HCT116 (cell line): ENCODE results near the gene SCNN1B. TPM values are rescaled to one million over a fixed set of nuclear protein-coding genes. Genes with fewer than 3 reads are reported as not detected.

Experiments
- ATAC-seq: fragments of 200-7000 bp; cut with Tn5 transposase; 2 replicates; pipeline ENCODE4 v1.9.1; 2020; ENCODE audit warnings: mild to moderate bottlenecking, moderate library complexity
- BruUV-seq: library from RNA; stranded (reverse); fragments of 400-500 nt; replicated peaks from 2 replicates; lab custom pipeline; 2021; lab: Mats Ljungman, UMichigan
- CTCF ChIA-PET: fragments of 300-600 bp; sonication (Branson Sonifier 250); formaldehyde crosslinking; loops from one replicate; lab custom pipeline; 2021; ENCODE audit warnings: antibody characterized with exemption; lab: Charles Lee
- POLR2A ChIA-PET: fragments of 300-600, 350-600 bp; sonication (Branson Sonifier 250); formaldehyde crosslinking; loops from one replicate; lab custom pipeline; 2021; ENCODE audit warnings: antibody characterized with exemption; lab: Charles Lee
- RAD21 ChIA-PET, 2 experiments: fragments of 300-600 bp; sonication (Branson Sonifier 250); formaldehyde crosslinking; loops; one replicate each; lab custom pipeline; 2023; ENCODE audit warnings: low total read pairs in 2 of 2; ENCODE audit not compliant: uncharacterized antibody in 2 of 2, unreplicated experiment in 2 of 2, low non-redundant PET in 1 of 2; lab: Charles Lee
- DNase-seq: peaks from one replicate; pipeline ENCODE4 v3.0.0-alpha.2; 2010; ENCODE audit warnings: low read depth, low spot score
- H2AFZ ChIP-seq: fragments of 200-600 bp; shearing (Covaris generic), sonication (generic); 2 replicates; pipeline ENCODE4 v1.6.1; 2017; ENCODE audit warnings: low read depth, mixed run types, mixed read lengths, antibody characterized with exemption, low read length; ENCODE audit not compliant: poor library complexity, severe bottlenecking
- H3K27ac ChIP-seq: 2 replicates; pipeline ENCODE4 v1.5.1; 2012; ENCODE audit warnings: low read depth, low read length
- H3K27me3 ChIP-seq: fragments of 200-600 bp; sonication (generic); 2 replicates; pipeline ENCODE4 v1.6.1; 2016; ENCODE audit warnings: mixed run types, low read length, mixed read lengths; ENCODE audit not compliant: insufficient read depth
- H3K36me3 ChIP-seq, 2 experiments: fragments of 200-500 bp in 1 of 2; fragments of 200-600 bp in 1 of 2; sonication (Bioruptor generic) in 1 of 2; sonication (generic) in 1 of 2; 2 replicates each; pipeline versions ENCODE4 v1.5.1 to v1.6.1; 2014 to 2016; ENCODE audit warnings: low read length in 2 of 2, inconsistent platforms in 1 of 2, mixed read lengths in 1 of 2, mixed run types in 1 of 2; ENCODE audit not compliant: insufficient read depth in 2 of 2, control insufficient read depth in 1 of 2
- H3K4me1 ChIP-seq, 2 experiments: fragments of 200-600 bp in 1 of 2; sonication (generic) in 1 of 2; 2 replicates each; pipeline versions ENCODE4 v1.5.1 to v1.6.1; 2012 to 2017; ENCODE audit warnings: low read length in 2 of 2, inconsistent platforms in 1 of 2, mild to moderate bottlenecking in 1 of 2, mixed read lengths in 1 of 2, mixed run types in 1 of 2, moderate library complexity in 1 of 2; ENCODE audit not compliant: insufficient read depth in 2 of 2, control insufficient read depth in 1 of 2
- H3K4me2 ChIP-seq: fragments of 200-600 bp; sonication (generic); 2 replicates; pipeline ENCODE4 v1.6.1; 2017; ENCODE audit warnings: mixed run types, low read length, mixed read lengths
- H3K4me3 ChIP-seq, 2 experiments: fragments of 200-600 bp in 1 of 2; sonication (generic) in 1 of 2; replicated peaks in 1 of 2; 2 replicates each; pipeline ENCODE4 v1.5.1; 2011 to 2016; ENCODE audit warnings: low read length in 2 of 2, control low read depth in 1 of 2, low read depth in 1 of 2, mild to moderate bottlenecking in 1 of 2, mixed read lengths in 1 of 2, mixed run types in 1 of 2
- H3K79me2 ChIP-seq: fragments of 200-600 bp; sonication (generic); 2 replicates; pipeline ENCODE4 v1.6.1; 2017; ENCODE audit warnings: mild to moderate bottlenecking, mixed run types, low read length, moderate library complexity, mixed read lengths; ENCODE audit not compliant: insufficient read depth
- H3K9ac ChIP-seq: fragments of 200-600 bp; sonication (generic); 2 replicates; pipeline ENCODE4 v1.6.1; 2016; ENCODE audit warnings: low read length, mixed read lengths
- H3K9me2 ChIP-seq: fragments of 200-600 bp; sonication (generic), shearing (Covaris generic); 2 replicates; pipeline ENCODE4 v1.6.1; 2017; ENCODE audit warnings: mixed run types, mild to moderate bottlenecking, moderate library complexity; ENCODE audit not compliant: insufficient read depth
- H3K9me3 ChIP-seq, 2 experiments: fragments of 200-500 bp in 1 of 2; fragments of 200-600 bp in 1 of 2; sonication (Bioruptor generic) in 1 of 2; sonication (generic) in 1 of 2; 2 replicates each; pipeline ENCODE4 v1.6.1; 2014 to 2017; ENCODE audit warnings: low read length in 2 of 2, mixed read lengths in 2 of 2, inconsistent platforms in 1 of 2, low read depth in 1 of 2, mild to moderate bottlenecking in 1 of 2, mixed run types in 1 of 2, moderate library complexity in 1 of 2; ENCODE audit not compliant: control insufficient read depth in 1 of 2, insufficient read depth in 1 of 2
- H4K20me1 ChIP-seq: fragments of 200-600 bp; sonication (generic), shearing (Covaris generic); 2 replicates; pipeline ENCODE4 v1.6.1; 2017; ENCODE audit warnings: mixed run types, mild to moderate bottlenecking, moderate library complexity; ENCODE audit not compliant: insufficient read depth
- FOSL1 ChIP-seq: IDR thresholded peaks from 2 replicates; pipeline ENCODE4 v1.6.1; 2012; ENCODE audit warnings: low read depth
- JUND ChIP-seq: IDR thresholded peaks from 2 replicates; pipeline ENCODE4 v1.6.1; 2012
- POLR2AphosphoS5 ChIP-seq: IDR thresholded peaks from 2 replicates; pipeline ENCODE4 v1.6.1; 2011; ENCODE audit warnings: mild to moderate bottlenecking, low read depth, low read length, moderate library complexity
- RAD21 ChIP-seq: IDR thresholded peaks from 2 replicates; pipeline ENCODE4 v1.6.1; 2012; ENCODE audit warnings: low read depth, mild to moderate bottlenecking
- SP1 ChIP-seq: IDR thresholded peaks from 2 replicates; pipeline ENCODE4 v1.6.1; 2012; ENCODE audit warnings: low read depth
- YY1 ChIP-seq: IDR thresholded peaks from 2 replicates; pipeline ENCODE4 v1.6.1; 2011; ENCODE audit warnings: low read length, low read depth, moderate library complexity, mild to moderate bottlenecking; ENCODE audit not compliant: insufficient replicate concordance; ENCODE audit errors: extremely low read depth
- ZFX ChIP-seq: fragments of 450-650 bp; IDR thresholded peaks from 2 replicates; pipeline ENCODE4 v1.6.1; 2017
- ZNF274 ChIP-seq: fragments of 200-500 bp; sonication (Bioruptor generic); IDR thresholded peaks from 2 replicates; pipeline ENCODE4 v1.6.1; 2014; ENCODE audit warnings: mild to moderate bottlenecking, low read depth, low read length, inconsistent platforms
- intact Hi-C: fragments of 100-400 bp; cut with micrococcal nuclease; formaldehyde crosslinking; loops from 2 replicates; pipeline ENCODE4 v1.10.0; 2022
- total RNA-seq: library from RNA; stranded (reverse); gene quantifications from one replicate; pipeline ENCODE4 v1.2.1, GENCODE V29; 2021; ENCODE audit not compliant: unreplicated experiment
- TF ChIP-seq, protein P1 (sequence below): IDR thresholded peaks from 2 replicates; pipeline ENCODE4 v1.6.1; 2012; ENCODE audit warnings: low read depth
- TF ChIP-seq, protein P2 (sequence below): IDR thresholded peaks from 2 replicates; pipeline ENCODE4 v1.6.1; 2012
- TF ChIP-seq, protein P3 (sequence below): IDR thresholded peaks from 2 replicates; pipeline ENCODE4 v1.6.1; 2012

SCNN1B gene
- total RNA-seq, 1 experiment from 2014 or later, result 0.37 TPM

DNA sequence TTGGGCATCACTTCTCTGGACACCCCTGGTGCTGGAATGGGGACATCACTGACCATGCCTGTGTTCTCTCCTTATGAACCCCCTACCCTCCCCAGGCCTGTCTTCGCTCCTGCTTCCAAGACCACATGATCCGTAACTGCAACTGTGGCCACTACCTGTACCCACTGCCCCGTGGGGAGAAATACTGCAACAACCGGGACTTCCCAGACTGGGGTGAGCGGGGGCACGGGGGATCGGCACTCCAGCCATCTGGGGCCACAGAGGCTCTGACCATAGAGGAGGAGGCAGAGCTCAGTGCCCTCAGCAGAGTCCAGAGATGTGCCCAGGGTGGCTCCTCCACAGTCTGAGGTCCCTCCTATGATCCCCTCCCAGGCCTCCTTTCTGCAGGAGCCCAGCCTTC is 73.5 kb downstream of the SCNN1B start:
- Histone ChIP-seq H3K4me1 (no peaks in the 10 kb centered on the region), H2AFZ (no peak overlapping the region), H3K79me2 (no peaks in the 10 kb centered on the region), H3K27me3 (no peaks in the 10 kb centered on the region), H3K4me3 (no peak overlapping the region), H4K20me1 (no peaks in the 10 kb centered on the region), H3K9ac (no peak overlapping the region), H3K27ac (no peak overlapping the region), H3K36me3 (no peaks in the 10 kb centered on the region), H3K4me2 (no peak overlapping the region), H3K9me2 (no peaks in the 10 kb centered on the region), H3K9me3 (no peaks in the 10 kb centered on the region)
- no peak for TF ChIP-seq FOSL1
- no peak for TF ChIP-seq JUND
- no peak for TF ChIP-seq YY1
- no peak for TF ChIP-seq POLR2AphosphoS5
- TF ChIP-seq, protein P1, sequence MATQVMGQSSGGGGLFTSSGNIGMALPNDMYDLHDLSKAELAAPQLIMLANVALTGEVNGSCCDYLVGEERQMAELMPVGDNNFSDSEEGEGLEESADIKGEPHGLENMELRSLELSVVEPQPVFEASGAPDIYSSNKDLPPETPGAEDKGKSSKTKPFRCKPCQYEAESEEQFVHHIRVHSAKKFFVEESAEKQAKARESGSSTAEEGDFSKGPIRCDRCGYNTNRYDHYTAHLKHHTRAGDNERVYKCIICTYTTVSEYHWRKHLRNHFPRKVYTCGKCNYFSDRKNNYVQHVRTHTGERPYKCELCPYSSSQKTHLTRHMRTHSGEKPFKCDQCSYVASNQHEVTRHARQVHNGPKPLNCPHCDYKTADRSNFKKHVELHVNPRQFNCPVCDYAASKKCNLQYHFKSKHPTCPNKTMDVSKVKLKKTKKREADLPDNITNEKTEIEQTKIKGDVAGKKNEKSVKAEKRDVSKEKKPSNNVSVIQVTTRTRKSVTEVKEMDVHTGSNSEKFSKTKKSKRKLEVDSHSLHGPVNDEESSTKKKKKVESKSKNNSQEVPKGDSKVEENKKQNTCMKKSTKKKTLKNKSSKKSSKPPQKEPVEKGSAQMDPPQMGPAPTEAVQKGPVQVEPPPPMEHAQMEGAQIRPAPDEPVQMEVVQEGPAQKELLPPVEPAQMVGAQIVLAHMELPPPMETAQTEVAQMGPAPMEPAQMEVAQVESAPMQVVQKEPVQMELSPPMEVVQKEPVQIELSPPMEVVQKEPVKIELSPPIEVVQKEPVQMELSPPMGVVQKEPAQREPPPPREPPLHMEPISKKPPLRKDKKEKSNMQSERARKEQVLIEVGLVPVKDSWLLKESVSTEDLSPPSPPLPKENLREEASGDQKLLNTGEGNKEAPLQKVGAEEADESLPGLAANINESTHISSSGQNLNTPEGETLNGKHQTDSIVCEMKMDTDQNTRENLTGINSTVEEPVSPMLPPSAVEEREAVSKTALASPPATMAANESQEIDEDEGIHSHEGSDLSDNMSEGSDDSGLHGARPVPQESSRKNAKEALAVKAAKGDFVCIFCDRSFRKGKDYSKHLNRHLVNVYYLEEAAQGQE, result no peak
- no peak for TF ChIP-seq ZNF274
- no peak for TF ChIP-seq RAD21
- TF ChIP-seq ZFX, result no peak
- TF ChIP-seq, protein P2, sequence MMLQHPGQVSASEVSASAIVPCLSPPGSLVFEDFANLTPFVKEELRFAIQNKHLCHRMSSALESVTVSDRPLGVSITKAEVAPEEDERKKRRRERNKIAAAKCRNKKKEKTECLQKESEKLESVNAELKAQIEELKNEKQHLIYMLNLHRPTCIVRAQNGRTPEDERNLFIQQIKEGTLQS, result no peak
- no peak for TF ChIP-seq SP1
- TF ChIP-seq, protein P3, sequence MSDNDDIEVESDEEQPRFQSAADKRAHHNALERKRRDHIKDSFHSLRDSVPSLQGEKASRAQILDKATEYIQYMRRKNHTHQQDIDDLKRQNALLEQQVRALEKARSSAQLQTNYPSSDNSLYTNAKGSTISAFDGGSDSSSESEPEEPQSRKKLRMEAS, result no peak
- intact Hi-C loops, result no loop called here
- DNase-seq (no peak), ATAC-seq (no peak)
- POLR2A ChIA-PET, result no interaction called here
- CTCF ChIA-PET, result no interaction called here
- BruUV-seq, result no TSS peak
- RAD21 ChIA-PET, result no interaction called here
